ENCODE data around the gene CSNK1D.

Gene CSNK1D

GRCh38 chr17:82309656-82310570 is 36.4 kb upstream of the CSNK1D start:
- DNase-seq: no peak

GRCh38 chr17:82305727-82306300 is 32.3 kb upstream of the CSNK1D start:
- no peak for DNase-seq

GRCh38 chr17:82304826-82305726 is 31.6 kb upstream of the CSNK1D start:
- no peak for DNase-seq

- DNase-seq: no peak
Measured at GRCh38 chr17:82303944-82304808, 30.7 kb upstream of the CSNK1D start.

GRCh38 chr17:82302991-82303943 is 29.8 kb upstream of the CSNK1D start:
- DNase-seq: no peak

GRCh38 chr17:82302568-82302963 is 29.1 kb upstream of the CSNK1D start:
- no peak for DNase-seq

- no peak for DNase-seq
Measured at GRCh38 chr17:82301916-82302567, 28.5 kb upstream of the CSNK1D start.

- DNase-seq: no peak
Measured at GRCh38 chr17:82301300-82301915, 27.9 kb upstream of the CSNK1D start.

GRCh38 chr17:82300707-82301270 is 27.3 kb upstream of the CSNK1D start:
- DNase-seq: peak; percentile 38

- DNase-seq: no peak
Measured at GRCh38 chr17:82300228-82300627, 26.7 kb upstream of the CSNK1D start.

GRCh38 chr17:82299452-82299851 is 26.0 kb upstream of the CSNK1D start:
- no peak for DNase-seq

- no peak for DNase-seq
Measured at GRCh38 chr17:82298538-82299421, 25.3 kb upstream of the CSNK1D start.

- DNase-seq: peak; percentile 36
Measured at GRCh38 chr17:82297714-82298537, 24.4 kb upstream of the CSNK1D start.

- DNase-seq: no peak
Measured at GRCh38 chr17:82297280-82297713, 23.8 kb upstream of the CSNK1D start.

GRCh38 chr17:82296511-82297279 is 23.2 kb upstream of the CSNK1D start:
- no peak for DNase-seq

- DNase-seq: no peak
Measured at GRCh38 chr17:82295472-82295814, 21.9 kb upstream of the CSNK1D start.

Data from midbrain (tissue), 1 donor.